Amygdala (tissue), 56 donors: ENCODE measurements around the gene OR6N2.
A peak's percentile ranks its signal among the peaks of the same experiment; 100 is the strongest.

ENCODE experiments used
- DNase-seq, 56 donors: peaks; one replicate each; lab custom pipeline; 2025; lab: John Stamatoyannopoulos, UW

OR6N2 gene, protein sequence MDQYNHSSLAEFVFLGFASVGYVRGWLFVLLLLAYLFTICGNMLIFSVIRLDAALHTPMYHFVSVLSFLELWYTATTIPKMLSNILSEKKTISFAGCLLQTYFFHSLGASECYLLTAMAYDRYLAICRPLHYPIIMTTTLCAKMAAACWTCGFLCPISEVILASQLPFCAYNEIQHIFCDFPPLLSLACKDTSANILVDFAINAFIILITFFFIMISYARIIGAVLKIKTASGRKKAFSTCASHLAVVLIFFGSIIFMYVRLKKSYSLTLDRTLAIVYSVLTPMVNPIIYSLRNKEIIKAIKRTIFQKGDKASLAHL

DNA sequence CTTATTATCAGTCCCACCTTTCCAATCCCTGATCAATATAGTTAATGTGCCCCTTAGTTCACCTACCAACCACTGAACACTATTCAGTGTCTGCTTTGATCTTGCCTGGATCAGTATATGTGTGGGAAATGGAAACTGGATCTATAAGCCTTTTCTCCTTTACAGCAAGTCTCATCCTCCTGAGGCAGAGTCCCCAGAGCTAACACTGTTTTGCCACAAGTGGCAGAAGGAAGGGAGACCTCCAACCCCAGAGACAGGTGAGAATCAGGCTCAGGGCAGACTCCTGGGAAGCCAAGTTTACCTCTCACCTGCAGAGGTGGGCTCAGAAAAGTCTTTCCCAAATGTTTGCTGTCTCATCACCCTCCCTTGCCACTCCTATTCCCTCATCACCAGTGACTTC is at the start of gene OR6N2:
OR6N2 (minus strand) TSS at position 101 of the 400 bp plus-strand sequence. CDS start 3,569 bp downstream, outside the sequence.
- DNase-seq, result no peak

DNA sequence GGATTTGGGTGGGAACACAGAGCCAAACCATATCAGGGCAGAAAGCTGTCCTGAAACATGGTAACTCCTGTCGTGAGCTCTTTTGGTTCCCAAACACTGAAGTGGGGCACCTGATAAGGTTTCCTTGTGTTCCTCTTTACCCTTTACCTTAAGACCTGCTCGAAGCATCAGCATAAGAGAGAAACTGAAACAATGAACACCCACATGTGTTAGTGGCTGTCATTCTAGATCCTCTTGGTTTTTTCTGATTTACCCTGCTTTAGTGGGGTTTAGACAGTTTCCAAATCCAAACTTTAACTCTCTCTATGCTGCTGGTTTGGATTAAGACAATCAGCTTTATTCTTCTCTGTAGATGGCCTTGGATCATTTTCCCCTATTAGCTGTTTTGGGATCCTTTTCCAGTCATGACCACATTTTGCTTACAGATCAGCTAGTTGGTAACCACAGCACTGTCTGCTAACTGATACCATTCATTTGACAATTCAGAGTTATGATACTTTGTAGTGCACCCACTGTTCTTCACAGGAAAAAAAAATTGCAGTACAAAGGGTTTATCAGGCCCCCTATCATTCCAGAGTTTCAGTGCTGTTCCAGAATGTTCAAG is 49.2 kb upstream of the OR6N2 start:
- no peak for DNase-seq

DNA sequence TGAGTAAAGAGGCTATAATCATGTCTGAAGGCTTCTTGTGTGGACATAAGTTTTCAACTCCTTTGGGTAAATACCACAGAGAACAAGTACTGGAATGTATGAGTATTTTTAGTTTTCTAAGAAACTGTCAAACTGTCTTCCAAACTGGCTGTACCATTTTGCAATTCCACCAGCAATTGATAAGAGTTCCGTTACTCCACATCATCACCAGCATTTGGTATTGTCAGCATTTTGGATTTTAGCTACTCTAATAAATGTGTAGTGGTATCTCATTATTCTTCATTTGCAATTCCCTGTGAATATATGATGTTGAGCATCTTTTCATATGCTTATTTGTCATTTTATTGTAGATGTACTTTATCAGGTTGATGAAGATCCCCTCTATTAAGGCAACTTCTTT is 40.7 kb upstream of the OR6N2 start:
- DNase-seq, result no peak

DNA sequence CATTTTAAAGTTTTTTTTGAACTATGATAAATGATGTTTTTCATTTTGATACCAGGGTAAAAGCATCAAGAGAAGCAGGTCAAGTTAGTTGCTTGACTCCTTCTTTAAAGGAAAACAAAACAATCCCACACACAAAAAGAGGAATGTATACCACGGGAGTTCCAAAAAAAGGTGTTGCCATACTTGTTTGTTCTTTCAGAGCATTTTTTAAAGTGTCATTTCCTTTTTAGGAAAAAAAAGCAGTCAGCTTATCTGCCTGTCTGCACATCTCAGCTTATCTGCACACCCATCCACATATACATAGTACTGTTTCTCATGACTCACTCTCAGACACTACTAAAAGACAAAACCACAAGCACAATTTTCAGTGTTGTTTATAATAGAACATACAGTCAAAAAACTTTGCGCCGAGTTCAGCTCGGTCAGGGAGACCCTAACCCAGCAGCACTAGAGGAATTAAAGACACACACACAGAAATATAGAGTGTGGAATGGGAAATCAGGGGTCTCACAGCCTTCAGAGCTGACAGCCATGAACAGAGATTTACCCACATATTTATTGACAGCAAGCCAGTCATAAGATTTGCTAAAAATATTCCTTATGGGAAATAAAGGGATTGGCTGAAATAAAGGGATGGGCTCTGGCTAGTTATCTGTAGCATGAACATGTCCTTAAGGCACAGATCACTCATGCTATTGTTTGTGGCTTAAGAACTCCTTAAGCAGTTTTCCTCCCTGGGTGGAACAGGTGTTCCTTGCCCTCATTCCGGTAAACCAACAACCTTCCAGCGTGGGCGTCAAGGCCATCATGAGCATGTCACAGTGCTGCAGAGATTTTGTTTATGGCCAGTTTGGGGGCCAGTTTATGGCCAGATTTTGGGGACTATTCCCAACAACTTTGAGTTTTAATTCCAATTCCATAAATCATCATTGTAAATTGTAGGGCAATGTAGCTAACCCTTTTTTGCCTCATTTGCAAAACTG is 38.7 kb upstream of the OR6N2 start:
- DNase-seq, result no peak

DNA sequence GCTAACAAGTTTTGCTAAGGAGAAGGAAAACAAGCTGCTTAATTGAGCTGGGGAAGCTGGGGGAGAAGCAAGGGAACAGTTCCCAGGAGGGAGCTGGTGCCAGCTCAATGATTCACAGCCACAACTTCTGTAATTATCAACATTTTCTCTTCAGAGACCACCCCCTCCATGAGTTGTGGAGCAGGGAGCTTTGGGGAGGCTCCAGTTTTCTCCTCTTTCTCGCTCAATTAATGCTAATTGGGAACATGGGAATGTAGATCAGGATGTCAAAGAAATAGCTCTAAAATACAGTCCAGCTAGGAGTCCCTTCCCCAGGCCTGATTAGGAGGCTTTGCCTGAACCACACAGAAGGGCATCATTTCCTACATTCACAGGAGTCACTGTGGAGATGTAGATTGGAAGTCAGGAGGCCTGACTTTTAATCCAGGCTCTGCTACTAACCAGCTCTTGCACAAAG is 38.0 kb upstream of the OR6N2 start:
- peak in 16 of 56 donors; percentile 3 to 51 (median 24) for DNase-seq

DNA sequence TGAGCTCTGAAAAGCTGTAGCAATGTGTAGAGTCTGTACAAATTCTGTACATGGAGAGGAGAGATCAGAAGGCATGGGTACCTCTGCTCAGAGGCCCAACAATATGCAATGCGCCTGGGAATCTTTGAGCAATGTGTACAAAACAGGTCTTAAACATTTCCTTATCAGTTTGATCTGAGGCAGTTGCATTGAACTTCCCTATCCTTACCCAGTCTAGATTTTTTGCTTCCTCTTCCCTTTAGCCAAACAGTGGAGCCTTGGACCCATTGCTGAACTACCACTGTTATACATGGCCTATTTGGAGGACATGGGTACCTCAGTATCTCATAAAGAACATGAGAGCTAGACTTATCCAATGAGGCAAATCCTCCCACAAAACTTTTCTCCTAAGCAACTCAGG is 37.6 kb upstream of the OR6N2 start:
- no peak for DNase-seq

DNA sequence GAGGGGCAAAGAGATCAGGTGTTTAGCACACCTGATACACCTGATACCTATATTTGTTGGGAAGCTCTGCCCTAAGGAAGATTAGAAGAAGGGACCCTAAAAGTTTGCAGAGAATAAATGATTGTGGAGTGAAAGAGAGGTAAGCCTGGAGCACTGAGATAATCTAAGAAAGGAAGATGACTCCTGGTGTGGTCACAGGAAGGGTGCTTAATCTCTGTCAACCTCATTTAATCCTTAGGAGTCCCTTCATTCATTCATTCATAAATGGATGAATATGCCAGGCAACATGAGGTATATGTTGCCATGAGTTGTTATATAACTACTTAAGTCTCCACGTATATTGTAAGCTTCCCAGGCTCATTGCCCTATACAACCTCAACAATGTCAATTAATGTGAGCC is 34.0 kb upstream of the OR6N2 start:
- no peak for DNase-seq

DNA sequence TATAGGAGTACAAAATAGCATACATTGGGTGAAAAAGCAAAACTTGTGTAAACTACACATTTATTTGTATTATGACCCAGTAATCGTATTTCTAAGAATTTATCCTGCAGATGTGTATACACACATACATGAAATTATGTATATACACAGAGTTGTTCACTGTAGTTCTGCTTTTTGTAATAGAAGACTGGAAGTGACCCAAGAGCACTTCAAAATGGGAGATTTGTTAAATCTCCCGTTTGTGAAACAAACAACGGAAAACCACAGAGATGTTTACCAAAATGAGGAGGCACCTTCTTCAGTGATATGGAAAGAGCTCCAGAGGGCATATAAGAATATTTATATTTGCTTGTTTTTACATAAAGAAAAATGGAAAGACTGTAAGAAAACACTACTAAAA is 32.2 kb upstream of the OR6N2 start:
- DNase-seq, result no peak

DNA sequence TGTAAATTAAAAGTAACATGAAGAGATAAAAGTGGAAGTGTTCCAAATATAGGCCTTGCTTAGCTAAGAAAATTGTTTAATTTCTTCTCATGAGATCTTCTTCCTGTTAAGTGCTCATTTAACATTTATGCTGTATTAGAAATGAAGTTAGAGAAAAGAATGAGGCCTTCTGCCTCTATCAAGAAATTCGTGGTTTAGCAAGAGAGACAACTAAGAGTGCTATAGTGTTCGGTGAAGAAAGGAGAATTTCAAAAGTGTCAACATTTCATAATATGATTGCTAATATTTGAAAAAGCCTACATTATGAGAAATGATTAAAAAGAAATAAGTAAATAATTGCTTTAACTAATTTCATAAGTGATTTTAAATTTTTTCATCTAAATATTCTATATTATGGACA is 31.3 kb upstream of the OR6N2 start:
- no peak for DNase-seq

DNA sequence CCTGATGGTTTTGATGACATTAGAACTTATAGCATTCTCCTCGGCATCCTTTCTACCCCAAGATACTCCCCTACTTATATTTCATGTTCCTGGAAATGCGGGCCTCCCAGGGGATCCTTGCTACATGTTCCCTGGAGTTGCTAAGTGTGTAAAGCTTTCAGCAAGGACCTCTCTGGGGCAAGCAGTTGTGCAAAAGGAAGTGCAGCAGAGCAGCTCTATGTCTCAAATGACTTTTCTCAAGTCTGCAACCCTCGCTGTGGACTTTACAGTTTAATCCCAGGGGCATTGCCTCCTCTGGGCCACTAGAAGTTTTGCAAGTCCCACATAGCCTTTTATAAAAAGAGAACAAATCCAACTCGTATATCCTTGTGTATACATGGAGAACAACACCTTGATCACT is 29.3 kb upstream of the OR6N2 start:
- DNase-seq, result no peak

DNA sequence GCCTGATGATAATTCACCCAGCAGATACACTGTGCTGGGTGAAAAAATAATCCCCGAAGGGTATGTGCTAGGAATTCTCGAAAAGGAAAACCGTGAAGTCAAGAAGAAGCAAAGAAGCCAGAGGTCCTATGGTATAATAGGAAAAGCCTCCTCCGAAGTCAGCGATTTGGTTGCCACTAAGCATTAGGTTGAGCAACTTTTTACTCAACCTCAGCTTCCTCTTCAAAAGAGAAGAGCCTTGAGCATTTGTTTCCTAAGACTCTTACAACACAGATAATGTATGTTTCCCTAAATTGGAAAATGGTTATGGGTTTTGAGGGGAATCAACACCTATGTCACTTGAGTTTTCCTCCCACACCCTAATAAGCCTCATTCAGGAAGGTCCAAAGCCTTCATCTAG is 28.9 kb upstream of the OR6N2 start:
- no peak for DNase-seq

DNA sequence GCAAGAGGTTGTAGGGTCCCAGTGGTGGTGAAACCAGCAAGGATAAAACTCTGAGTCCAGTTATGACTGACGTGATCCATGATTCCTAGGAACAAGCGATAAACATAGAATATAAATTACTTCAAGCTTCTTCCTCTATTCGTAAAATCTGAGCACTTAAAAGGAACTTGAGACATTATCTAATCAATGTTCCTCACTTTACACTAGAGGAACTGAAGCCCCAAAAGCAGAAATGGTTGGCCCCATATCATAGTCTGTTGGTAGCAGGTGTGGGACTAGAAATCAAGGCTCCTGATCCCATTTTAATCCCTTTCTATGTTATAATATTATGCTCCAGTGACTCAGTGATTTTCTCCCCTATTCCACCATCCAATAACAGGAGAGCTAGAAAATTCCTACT is 28.3 kb upstream of the OR6N2 start:
- DNase-seq, result no peak

DNA sequence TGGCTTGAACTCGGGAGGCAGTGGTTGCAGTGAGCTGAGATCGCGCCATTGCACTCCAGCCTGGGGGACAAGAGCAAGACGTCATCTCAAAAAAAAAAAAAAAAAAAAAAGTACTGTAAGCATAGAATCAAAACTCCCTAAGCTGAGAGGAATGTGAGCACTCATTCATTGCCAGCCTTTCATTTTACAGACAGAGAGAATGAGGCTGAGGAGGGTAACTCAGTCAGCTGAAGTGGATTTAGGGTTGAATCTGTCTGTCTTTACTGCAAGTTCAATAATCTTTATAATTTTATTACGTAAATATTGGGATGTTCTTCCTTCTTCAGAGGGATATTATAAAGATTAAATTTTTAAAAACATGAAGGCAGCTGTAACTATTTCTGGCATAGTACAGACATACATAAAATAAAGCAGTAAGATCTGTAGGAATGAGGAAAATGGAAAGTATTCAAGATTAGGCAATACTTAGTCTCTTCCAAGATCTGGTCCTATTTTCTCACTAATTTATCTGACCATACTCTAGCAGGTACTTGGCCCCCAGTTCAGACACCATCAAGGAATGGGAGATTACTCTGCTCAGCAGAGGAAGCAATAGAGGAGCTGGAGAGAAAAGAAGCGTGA is 26.0 kb upstream of the OR6N2 start:
- DNase-seq, result no peak

DNA sequence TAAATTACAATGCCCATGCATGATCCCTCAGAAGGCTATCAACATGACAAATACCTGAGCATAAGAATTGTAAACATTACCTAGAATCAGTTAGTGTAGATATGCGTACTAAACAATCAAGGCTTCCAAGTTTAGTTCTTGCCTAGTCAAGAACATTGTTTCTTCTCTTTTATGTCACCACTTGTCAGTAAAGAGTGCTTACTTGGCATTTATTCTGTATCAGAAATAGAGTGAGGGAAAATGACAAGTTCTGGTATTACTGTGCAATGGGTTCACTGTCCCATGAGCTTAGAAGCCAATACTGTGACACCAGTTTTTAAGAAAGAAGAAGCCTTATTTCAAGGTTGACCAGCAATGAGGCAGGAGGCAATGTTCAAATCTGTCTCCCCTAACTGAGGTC is 22.7 kb upstream of the OR6N2 start:
- no peak for DNase-seq

DNA sequence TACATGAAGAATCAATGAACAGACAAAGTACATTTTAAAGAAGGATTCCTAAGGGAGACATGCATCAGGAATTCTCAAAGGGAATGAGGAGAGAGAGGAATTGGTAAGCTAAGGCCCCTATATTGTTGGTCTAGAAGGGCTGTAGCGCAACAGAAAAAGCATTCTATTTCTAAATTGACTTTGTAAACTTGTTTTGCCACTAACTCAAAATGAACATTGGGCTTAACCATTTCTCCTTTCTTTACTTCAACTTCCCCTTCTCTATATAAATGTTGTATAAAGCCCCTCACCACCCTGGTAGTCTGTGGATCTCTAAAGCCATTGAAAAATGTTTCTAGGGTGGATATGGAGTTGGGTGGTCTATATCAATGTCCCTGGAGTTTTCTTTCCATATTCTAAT is 20.4 kb upstream of the OR6N2 start:
- DNase-seq, result no peak

DNA sequence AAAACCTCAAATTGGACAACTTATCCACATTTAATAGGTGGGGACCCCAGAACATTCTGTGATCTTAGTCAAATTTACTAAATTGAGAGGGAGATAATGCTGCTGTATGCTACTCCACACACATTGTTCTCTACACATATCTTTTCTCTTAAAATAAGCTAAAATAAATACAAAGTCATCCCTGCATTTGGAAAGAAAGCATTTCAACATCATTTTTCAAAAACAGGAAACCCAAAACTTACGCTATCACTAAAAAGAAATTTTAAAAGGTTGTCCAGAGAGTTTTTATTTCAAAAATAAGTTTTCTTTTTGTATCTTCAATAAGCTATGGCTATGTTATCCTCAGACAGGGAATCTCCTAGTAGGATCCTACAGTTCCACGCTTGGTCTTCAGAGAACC is 19.5 kb upstream of the OR6N2 start:
- DNase-seq, result no peak

DNA sequence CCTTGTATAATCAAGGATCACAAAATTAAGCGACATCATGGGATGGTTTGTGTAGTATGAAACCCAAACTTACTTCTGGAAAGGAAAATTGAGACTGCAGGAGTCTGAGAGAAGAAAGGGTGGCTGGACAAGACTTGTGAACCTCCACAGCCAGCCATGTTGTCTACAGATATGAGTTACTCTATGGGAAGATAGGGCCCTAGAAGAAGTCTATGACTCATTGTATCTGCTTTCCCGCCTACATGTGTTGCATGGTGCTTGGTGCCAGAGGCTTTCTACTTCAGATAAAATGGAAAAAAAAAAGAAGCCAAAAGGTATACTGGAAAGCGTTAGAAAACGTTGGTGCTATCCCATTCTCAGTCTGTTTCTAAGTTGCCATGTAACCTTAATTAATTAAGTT is 18.7 kb upstream of the OR6N2 start:
- no peak for DNase-seq

DNA sequence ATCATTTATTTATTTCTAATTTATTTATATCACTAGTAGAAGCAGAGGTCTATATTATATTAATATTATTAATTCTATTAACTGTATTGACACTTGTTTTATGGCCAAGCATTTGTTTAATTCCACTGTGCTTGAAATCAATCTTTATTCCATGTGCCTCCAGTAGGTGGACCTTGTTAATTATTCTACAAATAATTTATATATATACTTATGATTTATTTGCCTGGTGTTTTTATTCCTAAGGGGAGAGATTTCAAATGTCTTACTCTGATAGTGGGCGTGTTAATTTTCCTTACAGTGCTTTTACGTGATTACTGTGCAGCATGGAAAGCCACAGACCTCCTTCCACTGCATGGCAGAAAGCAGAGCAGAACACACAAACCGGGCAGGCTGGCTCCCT is 17.5 kb upstream of the OR6N2 start:
- DNase-seq, result no peak

DNA sequence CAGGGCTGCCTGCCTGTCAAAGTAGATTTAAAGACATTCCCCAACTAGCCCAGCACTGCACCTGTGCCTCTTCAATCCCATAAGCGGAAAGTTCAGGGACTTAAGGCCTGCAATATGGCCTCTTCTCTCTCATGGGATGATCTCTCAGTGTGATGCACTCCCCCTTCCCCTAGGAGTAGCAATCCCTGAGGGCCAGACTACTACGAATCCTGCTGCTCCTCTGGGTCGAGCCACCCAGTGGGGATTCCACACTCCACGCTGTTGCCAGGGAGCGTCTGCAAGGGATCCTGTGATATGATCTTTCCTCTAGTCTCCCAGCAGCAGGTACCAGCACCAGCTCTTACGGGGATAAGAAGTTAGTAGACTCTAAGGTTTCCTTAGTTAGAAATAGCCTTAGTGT is 13.2 kb upstream of the OR6N2 start:
- DNase-seq, result no peak

DNA sequence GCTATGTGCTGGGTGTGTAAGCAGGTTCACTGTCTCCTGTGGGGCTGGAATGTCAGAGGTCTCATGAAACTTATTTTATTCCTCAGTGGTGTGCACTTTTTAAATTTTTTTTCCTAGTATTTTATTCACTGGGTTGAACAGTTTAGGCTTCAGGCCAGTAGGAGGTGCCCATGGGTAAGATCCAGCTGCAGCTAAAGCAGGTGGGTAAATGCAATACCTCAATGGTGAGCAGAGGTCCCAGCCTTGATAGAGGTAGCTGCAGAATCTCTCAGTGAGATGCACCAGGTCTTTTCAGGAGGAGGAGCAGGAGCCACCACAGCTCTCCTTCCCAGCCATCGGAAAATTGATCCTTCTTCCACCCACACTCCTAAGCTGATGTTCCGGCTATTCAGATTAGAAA is 12.6 kb upstream of the OR6N2 start:
- DNase-seq, result no peak
